DMS114 treated with DMSO at 0.1 percent for 48 hours (cell line): ENCODE data around the gene NR4A1.

Experiments
- DNase-seq: peaks from one replicate; lab custom pipeline; 2025; ENCODE audit not compliant: unreplicated experiment; lab: John Stamatoyannopoulos, UW

NR4A1 gene

GRCh38 chr12:52041035-52041434 is 10.2 kb upstream of the NR4A1 start:
- no peak for DNase-seq

- no peak for DNase-seq
These were observed 9.5 kb upstream of the NR4A1 start for GRCh38 chr12:52041695-52042123.

GRCh38 chr12:52042706-52043385 is 8.4 kb upstream of the NR4A1 start:
- no peak for DNase-seq

- DNase-seq: no peak
These were observed 7.6 kb upstream of the NR4A1 start for GRCh38 chr12:52043386-52044212.

GRCh38 chr12:52044292-52044983 is 6.8 kb upstream of the NR4A1 start:
- DNase-seq: no peak

- DNase-seq: no peak
These were observed 5.4 kb upstream of the NR4A1 start for GRCh38 chr12:52045794-52046199.

GRCh38 chr12:52046859-52047258 is 4.4 kb upstream of the NR4A1 start:
- DNase-seq: no peak

GRCh38 chr12:52049286-52049685 is 2.0 kb upstream of the NR4A1 start:
- DNase-seq: no peak

GRCh38 chr12:52049688-52050087 is 1.6 kb upstream of the NR4A1 start:
- no peak for DNase-seq

- no peak for DNase-seq
These were observed 1.0 kb upstream of the NR4A1 start for GRCh38 chr12:52050116-52050757.

- no peak for DNase-seq
These were observed 1.4 kb downstream of the NR4A1 start for GRCh38 chr12:52052468-52053186.

GRCh38 chr12:52053536-52054209 is 2.4 kb downstream of the NR4A1 start:
- DNase-seq: no peak

GRCh38 chr12:52054231-52054832 is 3.1 kb downstream of the NR4A1 start:
- DNase-seq: no peak

GRCh38 chr12:52054833-52055730 is 3.8 kb downstream of the NR4A1 start:
- no peak for DNase-seq

- DNase-seq: no peak
These were observed 4.8 kb downstream of the NR4A1 start for GRCh38 chr12:52055731-52056711.

- no peak for DNase-seq
These were observed 5.8 kb downstream of the NR4A1 start for GRCh38 chr12:52056801-52057637.
